Limb (tissue), 2 donors: Measurements from ENCODE around the gene TRAPPC5.

Source experiments
- DNase-seq, 2 donors: peaks; one replicate each; pipeline ENCODE4 v3.0.0-alpha.2; 2016; ENCODE audit errors: extremely low spot score in 2 of 2

The TRAPPC5 gene

GRCh38 chr19:7676376-7676775 is 4.3 kb upstream of the TRAPPC5 start:
- DNase-seq = no peak

DNA sequence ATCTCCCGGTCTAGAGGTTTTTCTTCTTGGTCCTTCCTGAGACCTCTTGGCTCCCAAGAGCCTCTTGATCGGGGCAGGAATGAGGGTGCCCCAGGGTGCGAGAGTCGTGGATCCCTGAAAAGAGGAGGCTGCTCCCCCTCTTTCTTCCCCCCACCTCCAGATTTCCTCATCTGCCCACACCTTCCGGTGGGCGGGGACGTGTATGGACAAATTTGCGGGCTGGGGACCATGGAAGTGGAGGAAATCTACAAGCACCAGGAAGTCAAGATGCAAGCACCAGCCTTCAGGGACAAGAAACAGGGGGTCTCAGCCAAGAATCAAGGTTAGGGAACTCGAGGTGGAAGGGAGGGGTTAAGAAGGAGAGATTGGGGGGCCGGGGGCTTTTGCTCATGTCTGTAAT is 3.8 kb upstream of the TRAPPC5 start, which contains the start of gene MCEMP1:
Gene MCEMP1 (plus strand): TSS at position 237 of the 400 bp plus-strand sequence. CDS start 31 bp downstream, at position 268.
- no peak for DNase-seq

DNA sequence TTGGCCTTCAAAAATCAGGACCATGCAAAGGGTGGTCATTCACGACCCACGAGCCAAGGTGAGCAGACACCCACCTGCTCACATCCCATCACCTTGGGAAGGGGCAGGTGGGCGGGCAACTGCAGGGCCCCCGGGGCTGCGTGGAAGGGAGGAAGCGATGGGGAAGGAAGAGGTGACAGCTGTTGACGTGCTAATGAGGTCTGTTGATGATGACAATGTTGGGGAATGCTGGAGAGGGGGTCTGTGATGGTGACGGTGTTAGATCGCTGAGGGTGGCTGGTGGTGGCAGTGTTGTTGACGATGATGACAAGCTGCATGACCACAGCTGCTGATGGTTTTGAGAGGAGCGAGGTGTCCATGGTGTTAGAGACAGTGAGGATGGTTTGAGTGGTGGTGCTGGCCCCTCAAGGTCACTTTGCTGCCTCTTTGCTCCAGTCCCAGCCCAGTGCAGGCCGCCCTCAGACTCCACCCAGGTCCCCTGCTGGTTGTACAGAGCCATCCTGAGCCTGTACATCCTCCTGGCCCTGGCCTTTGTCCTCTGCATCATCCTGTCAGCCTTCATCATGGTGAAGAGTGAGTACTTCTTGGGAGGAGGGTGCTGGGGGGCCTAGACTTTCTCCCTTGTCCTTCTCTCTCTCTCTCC is 2.8 kb upstream of the TRAPPC5 start:
- DNase-seq = no peak

- DNase-seq = no peak
These were observed 1.5 kb upstream of the TRAPPC5 start for GRCh38 chr19:7678971-7679751.

DNA sequence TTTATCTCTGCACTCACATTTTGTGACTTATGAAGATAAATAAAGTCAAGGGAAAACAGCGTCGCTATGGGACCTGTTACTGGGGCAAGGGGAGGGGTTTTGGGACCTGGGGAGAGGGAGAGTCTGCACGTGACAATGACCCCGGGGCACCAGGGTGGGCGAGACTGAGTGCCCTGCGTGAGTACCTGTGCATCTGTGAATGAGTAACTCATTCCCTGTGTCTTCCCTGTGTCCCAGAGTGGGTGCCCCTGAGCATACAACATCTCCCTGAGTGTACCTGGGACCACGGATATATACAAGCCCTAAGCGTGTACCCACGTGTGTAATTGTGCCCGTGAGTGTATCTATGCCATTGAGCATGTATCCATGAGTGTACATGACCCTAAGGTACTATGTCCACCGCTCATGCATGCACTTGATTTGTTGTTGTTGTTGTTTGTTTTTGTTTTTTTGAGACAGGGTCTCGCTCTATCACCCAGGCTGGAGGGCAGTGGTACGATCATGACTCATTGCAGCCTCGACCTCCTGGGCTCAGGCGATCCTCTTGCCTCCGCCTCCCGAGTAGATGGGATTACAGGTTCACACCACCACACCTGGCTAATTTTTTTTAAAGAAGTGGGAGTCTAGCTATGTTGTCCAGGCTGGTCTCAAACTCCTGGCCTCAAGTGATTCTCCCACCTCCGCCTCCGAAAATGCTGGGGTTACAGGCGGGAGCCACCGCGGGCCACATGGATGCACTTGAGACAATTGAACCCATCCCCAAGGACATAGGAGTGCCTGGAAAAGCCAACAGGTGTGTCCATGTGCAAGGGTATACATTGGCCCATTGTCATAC is 645 bp upstream of the TRAPPC5 start:
- no peak for DNase-seq

GRCh38 chr19:7681340-7682174 is 924 bp downstream of the TRAPPC5 start:
- peak; percentile 64 to 76 for DNase-seq

- DNase-seq = peak in 1 of 2 donors; percentile 62
These were observed 1.7 kb downstream of the TRAPPC5 start for GRCh38 chr19:7682175-7682855.

DNA sequence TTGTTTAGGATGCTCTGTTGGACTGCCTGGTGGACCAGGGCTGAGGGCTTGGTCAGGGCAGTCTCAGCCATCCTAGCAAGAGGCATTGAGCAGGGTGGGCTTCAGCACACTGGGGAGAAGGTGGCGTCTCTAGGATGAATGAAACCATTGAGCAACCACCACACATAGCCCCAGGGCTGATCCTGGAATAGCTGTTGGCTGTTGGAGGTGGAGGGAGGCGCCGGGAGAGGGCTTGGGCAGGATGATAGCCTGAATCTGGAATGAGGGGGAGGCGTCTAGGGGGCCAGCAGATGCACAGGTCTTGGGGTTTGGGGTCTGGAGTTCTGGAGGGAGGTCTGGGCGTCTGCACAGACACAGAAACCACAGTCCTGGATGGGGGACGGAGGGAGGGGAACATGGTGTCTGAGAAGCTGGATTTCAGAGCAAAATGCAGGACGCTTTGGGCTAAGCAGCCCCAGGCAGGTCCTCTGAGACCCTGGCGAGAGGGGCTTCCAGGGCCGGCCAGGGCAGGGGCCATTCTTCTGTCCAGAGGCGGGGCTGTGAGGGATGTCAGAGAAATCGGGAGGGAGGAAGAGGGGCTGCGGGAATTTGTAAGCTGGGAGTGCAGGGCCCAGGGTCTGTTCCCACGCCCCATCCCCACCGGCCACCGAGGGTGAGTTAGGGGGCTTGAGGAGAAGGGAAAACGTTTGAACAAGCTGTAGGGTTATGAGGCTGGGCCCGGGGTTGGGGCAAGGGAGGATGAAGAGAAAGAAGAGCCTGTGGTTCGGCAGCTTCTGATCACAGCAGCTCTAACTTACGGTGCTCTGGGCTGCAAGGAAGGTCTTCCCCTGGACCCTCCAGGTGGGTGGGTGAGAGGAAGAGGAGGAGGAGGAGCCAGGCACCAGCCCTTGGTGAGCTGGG is 5.2 kb downstream of the TRAPPC5 start:
- DNase-seq = no peak

- no peak for DNase-seq
These were observed 6.5 kb downstream of the TRAPPC5 start for GRCh38 chr19:7687177-7687576.

GRCh38 chr19:7689165-7689564 is 8.5 kb downstream of the TRAPPC5 start:
- no peak for DNase-seq

DNA sequence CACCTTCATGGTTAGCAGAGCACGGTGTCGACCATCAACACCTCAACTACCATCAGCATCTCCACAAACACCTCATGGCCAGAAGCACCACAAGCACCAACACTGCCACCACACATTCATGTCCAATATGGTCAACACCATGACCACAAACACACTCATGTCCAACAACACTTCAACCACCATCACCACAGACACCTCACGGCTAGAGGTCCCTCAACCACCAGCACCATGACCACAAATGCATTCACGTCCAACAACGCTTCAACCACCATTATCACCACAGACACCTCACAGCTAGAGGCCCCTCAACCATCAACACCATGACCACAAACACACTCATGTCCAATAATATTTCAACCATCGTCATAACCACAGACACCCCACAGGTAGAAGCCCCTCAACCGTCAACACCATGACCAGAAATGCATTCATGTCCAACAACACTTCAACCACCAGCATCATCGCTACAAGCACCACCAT is 10.2 kb downstream of the TRAPPC5 start:
- no peak for DNase-seq

DNA sequence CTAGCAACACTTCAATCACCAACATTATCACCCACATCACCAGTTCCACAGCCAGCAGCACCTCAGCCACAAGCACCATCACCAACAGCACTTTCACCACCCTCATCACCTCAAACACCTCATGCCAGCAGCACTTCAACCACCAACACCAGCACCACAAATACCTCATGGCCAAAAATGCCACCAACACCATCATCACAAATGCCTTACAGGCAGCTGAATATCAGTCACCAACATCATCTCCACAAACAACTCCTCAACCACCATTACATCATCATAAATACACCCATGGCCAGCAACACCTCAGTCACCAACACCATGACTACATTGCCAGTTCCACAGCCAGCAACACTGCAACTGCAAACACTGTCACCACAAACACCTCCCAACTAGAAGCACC is 10.9 kb downstream of the TRAPPC5 start:
- no peak for DNase-seq

GRCh38 chr19:7692417-7693088 is 11.9 kb downstream of the TRAPPC5 start:
- DNase-seq = no peak

DNA sequence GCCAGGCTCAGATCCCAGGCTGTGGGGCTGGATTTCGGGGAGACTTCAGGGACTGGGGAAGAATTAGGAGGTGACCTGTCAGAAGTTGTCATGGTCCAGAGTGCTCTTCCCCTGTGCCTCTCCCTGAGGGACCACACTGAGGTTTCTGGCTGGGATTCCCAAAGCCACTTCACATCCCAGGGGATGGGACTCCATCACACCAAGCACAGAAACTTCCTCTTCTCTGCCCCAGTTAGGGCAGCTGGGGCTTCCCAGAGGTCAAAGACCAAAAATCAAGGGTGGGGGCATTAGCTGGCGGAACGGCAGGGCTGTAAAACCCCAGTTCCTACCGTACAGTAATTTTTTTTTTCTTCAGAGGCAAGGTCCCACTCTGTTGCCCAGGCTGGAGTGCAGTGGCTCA is 13.9 kb downstream of the TRAPPC5 start:
- DNase-seq = no peak

DNA sequence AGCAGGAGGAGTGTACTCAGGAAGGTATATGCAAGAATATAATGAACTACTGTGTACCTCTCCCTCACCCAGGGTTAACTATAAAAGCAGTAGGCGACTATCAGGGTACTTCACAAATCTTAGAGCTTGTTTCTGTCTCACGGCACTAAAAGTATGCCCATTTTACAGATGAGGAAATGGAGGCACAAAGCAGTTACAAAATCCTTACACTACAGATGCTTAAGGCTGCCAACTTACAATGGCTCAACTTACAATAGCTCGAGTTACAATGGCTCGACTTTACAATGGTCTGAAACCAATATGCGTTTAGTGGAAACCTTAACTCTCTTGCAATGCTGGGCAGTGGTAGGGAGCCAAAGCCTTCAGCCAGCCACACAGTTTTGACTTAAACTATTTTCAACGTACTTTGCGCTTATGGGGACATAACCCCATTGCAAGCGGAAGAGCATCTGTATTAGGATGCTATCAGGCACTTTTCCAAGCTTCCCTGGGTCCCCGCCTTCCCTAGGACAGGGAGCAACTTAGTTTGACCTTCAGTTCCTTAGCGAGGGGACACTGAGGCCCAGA is 17.2 kb downstream of the TRAPPC5 start:
- DNase-seq = no peak

DNA sequence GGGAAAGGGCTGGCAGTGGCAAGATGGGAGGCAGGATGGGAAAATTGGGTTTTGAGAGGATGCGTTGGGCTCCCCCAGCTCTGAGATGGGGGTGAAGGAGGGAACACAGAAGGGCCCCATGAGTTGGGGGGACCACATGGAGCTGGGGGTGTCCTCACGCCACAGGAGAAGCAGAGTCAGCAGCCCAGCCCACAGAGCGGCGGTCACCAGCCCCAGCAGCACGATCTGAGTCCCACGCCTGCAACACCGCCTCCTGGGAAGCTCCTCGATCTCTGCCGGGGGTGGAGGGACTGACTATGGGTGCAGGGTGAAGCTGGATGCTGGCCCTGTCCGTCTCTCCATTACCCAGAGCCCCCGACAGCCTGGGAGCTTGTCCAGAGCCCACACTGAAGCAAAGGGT is 17.9 kb downstream of the TRAPPC5 start:
- no peak for DNase-seq

DNA sequence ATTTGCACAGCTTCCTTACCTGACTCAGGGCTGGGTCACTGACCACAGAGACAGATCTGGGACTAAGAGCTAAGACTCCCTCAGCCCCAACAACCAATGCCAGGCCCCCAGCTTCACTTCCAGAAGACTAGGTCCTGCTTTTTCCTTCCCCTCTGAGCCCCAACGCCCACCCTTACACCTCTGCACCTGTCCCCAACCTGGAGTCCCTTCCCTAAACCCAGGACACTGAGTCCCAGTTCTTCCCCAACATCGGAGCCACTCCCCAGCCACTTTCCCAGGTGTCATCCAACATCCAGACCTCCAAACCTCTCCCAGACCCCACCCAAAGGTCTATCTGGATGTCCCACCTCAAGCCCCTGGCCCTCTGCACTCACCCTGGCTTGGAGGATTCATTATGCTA is 18.4 kb downstream of the TRAPPC5 start:
- DNase-seq = no peak
